Left forelimb (tissue), 1 donor: ENCODE data around the gene ZNF740.
"Not testable (repeated sequence)": the region's sequence is repeated elsewhere in the genome, so short reads cannot be mapped to it uniquely, and the experiment has no call there.

Experiments used
- DNase-seq: peaks from one replicate; pipeline ENCODE4 v3.0.0-alpha.2; 2018; ENCODE audit warnings: low spot score

Gene ZNF740

GRCh38 chr12:53180220-53180930 is at the start of gene ZNF740, which contains the start of gene CSAD:
Gene ZNF740, plus strand, starts transcription at chr12:53180722. Its CDS starts 1,262 bp downstream, at chr12:53181984.
Gene CSAD, minus strand, starts transcription at chr12:53180925. Its CDS starts 7,455 bp downstream, at chr12:53173470.
- peak; percentile 97 for DNase-seq

- DNase-seq: no peak
Measured at GRCh38 chr12:53131844-53132243, 48.7 kb upstream of the ZNF740 start.

GRCh38 chr12:53133722-53134121 is 46.8 kb upstream of the ZNF740 start:
- DNase-seq: no peak

- no peak for DNase-seq
Measured at GRCh38 chr12:53143355-53143754, 37.2 kb upstream of the ZNF740 start.

DNA sequence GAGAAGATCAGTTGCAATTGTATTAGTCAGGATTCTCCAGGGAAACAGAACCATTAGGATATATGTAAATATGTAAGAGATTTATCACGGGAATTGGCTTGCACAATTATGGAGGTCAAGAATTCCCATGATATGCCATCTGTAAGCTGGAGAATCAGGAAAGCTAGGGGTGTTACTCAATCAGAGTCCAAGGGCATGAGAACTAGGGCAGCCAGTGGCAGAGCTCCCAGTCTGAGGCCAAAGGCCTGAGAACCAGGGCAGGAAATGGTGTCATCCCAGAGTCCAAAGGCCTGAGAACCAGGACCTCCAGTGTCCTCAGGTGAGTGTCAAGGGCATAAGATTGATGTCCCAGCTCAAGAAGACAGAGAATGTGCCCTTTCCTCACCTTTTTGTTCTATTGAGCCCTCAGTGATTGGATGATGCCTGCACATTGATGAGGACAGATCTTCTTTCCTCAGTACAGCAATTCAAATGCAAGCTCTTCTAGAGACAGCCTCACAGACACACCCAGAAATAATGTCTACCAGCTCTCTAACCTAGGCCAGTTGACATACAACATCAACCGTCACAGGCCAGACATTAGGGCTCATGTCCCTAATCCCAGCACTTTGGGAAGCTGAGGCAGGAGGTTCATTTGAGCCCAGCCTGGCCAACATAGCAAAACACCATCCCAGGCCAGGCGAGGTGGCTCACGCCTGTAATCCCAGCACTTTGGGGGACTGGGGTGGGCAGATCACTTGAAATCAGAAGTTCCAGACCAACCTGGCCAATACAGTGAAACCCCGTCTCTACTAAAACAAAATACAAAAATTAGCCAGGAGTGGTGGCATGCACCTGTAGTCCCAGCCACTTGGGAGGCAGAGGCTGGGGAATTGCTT is 34.9 kb upstream of the ZNF740 start:
- DNase-seq: no peak

DNA sequence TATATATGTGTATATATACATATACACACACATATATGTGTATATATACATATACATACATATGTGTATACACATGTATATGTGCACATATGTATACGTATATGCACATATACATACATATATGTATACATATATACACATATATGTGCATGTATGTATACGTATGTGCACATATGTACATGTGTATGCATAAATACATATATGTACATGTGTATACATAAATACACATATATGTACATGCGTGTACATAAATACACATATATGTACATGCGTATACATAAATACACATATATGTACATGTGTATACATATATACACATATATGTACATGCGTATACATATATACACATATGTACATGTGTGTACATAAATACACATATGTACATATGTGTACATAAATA is 33.3 kb upstream of the ZNF740 start:
- DNase-seq: no peak

DNA sequence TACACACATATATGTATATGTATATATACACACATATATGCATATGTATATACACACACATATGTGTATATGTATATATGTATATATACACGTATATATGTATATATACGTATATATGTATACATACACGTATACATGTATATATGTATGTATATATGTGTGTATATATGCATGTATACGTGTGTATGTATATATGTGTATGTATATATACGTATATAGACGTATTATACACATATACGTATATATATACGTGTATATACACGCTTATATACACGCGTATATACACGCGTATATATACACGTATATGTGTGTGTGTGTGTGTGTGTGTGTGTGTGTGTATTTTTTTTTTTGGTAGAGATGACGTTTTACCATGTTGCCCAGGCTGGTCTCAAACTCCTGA is 32.9 kb upstream of the ZNF740 start:
- DNase-seq: no peak

- no peak for DNase-seq
Measured at GRCh38 chr12:53151039-53151438, 29.5 kb upstream of the ZNF740 start.

GRCh38 chr12:53152390-53152789 is 28.1 kb upstream of the ZNF740 start:
- DNase-seq: no peak

GRCh38 chr12:53159195-53159839 is 21.2 kb upstream of the ZNF740 start:
- DNase-seq: peak; percentile 82

DNA sequence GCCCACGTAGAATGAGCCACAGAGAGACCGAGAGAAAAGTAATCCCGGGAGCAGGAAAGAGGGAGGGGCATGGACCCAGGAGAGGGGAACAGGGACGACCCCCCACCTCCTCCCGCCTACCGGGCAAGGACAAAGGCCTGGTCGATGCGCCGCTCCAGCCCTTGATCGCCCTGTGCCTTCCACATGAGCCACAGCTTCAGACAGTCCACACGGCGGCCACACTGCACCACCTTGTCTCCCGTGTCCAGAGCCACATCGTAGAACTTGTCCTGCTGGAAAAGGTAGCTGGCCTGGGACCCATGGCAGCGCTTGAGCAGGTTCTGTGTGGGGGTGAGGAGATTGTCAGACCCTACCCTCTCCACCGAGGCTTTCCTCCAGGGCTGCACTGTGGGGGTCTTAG is 20.5 kb upstream of the ZNF740 start:
- DNase-seq: no peak

- DNase-seq: no peak
Measured at GRCh38 chr12:53160673-53161072, 19.8 kb upstream of the ZNF740 start.

DNA sequence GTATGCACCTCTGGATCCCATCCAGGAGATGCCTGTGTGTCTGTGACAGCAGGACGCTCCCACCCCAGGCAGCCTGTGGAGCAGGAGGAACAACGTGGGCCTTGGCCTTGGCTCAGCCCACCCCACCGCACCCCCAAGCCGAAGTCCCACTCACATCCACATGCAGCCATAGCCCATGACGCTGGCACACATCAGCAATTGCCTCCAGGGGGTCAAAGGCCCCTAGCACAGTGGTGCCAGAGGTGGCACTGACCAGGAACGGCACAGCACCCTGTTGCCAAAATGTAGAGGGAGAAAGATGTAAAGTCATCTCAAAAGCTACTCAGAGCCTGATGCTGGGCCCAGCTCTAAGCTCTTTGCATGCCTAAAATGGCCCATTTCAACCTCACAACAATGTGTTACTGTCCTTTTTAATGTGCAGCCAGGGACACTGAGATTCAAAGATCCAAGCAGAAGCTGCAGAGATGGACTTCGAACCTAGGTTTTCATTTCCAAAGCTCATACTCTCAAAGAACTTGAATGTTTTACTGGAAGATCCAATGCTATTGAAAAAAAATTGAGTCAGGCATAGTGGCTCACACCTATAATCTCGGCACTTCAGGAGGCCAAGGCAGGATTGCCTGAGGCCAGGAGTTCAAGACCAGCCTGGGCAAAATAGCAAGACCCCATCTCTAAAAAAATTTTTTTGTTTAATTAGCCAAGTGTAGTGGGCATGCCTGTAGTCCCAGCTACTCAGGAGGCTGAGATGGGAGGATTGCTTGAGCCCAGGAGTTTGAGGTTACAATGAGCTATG is 19.2 kb upstream of the ZNF740 start:
- no peak for DNase-seq

GRCh38 chr12:53163008-53163407 is 17.5 kb upstream of the ZNF740 start:
- not testable (repeated sequence) for DNase-seq

GRCh38 chr12:53166837-53167236 is 13.7 kb upstream of the ZNF740 start:
- no peak for DNase-seq

DNA sequence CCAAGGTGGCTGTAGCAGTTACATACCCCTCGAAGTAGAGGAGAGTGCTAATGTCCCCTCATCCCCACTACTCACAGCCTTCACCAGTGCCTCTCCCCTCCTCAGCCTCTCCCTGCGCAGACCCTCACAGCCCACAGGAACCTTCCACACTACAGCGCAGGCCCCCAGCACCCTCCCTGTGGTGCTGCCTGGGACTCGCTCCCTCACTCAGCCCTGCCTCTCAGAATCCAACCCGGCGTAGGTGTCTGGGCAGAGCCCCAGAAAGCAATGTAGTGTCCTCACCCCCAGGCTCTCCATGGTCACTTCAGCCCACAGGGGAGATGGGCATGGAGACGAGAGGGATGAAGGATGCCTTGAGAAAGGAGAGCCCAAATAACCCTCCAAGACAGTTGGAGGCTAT is 10.9 kb upstream of the ZNF740 start:
- no peak for DNase-seq

DNA sequence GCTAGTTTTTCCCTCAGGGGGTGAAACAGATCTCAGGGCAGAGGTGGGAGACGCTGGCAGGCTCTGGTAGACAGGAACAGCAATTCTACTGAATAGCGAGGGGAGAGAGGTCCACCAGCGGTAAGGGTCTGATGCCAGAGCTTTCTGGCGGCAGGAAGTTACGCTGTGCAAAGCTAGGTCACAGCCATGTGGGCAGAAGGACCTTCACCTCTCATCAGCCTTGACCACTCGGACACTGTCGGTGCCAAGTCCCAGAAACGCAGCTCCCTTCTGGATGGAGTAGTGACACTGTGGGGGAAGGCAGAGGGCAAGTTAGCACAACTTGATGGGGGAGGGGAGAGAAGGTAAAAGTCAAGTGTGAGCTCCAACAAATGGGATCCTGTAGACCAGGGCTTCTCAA is 10.3 kb upstream of the ZNF740 start:
- no peak for DNase-seq

DNA sequence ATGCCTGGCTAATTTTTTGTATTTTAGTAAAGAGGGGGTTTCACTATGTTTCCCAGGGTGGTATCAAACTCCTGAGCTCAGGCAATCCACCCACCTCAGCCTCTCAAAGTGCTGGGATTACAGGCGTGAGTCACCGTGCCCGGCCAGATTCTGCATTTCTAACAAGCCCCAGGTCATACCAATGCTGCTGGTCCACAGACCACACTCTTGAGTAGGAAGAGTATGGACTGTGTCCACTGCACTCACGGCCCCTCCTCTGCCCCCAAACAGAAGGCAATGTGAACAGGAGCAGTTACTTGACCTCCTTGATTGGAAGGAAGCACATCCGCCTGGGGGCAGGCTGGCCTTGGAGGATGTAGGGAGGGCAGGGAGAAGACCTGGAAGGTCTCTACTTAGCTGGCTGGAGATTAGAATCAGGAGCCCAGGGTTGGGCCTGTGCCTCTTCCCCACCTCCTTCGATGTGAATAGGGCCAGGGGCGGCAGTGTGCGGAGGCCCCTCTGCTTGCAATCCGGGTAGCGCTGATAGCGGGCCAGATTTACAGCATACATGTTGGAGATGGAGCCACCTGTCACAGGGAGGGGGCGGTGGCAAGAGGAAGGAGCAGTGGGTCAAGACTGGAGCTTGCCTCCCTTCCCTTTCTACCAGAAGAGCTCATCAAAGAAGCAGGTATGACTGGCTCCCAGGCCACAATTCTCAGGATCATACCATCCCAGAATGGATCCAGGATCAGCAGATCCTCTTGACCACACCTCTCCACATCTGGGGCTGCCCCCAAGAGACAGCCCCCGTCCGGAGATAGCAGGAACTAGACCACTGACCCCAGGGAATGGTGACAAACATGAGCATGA is 9.4 kb upstream of the ZNF740 start:
- no peak for DNase-seq

GRCh38 chr12:53171725-53172329 is 8.7 kb upstream of the ZNF740 start:
- no peak for DNase-seq

DNA sequence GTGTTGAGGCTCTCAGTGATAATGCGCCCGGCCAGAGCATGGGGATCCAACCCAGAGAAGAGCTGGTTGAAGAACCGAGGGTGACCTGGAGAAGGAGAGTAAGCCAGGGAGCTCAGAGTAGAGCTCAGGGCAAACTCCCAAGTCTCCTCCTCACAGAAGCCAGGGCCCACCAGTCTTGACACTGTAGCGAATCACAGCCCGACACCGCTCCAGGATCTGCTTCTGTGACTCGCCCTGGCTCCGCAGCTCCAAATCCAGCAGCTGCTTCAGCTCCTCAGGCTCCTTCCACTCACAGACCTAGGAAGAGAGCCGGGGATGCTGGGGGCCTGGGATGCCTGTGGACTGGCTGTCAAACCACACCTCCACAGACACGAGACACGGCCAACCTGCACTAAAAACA is 8.2 kb upstream of the ZNF740 start:
- DNase-seq: no peak
